Measurements from ENCODE around the gene SLC17A2. TPM values are rescaled to one million over a fixed set of nuclear protein-coding genes. Genes with fewer than 3 reads are reported as not detected.

SLC17A2 gene
- total and polyA plus RNA-seq, 2 experiments from 2014 or later, result not detected

- H3K79me2 ChIP-seq (replicated peaks; ENCODE audit: insufficient read depth), result no peaks in the 10 kb centered on the region
- Mint-ChIP-seq H3K9me3 (no peaks in the 10 kb centered on the region), H3K4me1 (no peaks in the 10 kb centered on the region), H3K4me3 (no peak overlapping the region), H3K27ac (no peak overlapping the region), H3K36me3 (ENCODE audit: low read depth) (no peaks in the 10 kb centered on the region), H3K27me3 (ENCODE audit: insufficient read depth, low read depth, poor library complexity) (no peaks in the 10 kb centered on the region)
- no peaks in the 10 kb centered on the region for H3K36me3 ChIP-seq (ENCODE audit: insufficient read depth)
- DNase-seq (ENCODE audit: low spot score) (no peak), ATAC-seq (no peak)
- H3K27ac ChIP-seq (ENCODE audit: low read depth), result no peak overlapping the region
- no peak overlapping the region for H3K4me2 ChIP-seq
- H3K4me3 ChIP-seq, result no peak overlapping the region
- no peaks in the 10 kb centered on the region for H4K20me1 ChIP-seq (replicated peaks; ENCODE audit: insufficient read depth)
- H3F3A ChIP-seq (replicated peaks; ENCODE audit: low read depth), result no peaks in the 10 kb centered on the region
- no peaks in the 10 kb centered on the region for H3K9me2 ChIP-seq (ENCODE audit: insufficient read depth)
- TF ChIP-seq ZNF331 (CRISPR knock-in tag; IDR thresholded peaks at IDR 0.05; ENCODE audit: low read depth), result no peak
- TF ChIP-seq NANOG (IDR thresholded peaks at IDR 0.05; ENCODE audit: borderline replicate concordance), result no peak
- TF ChIP-seq POLR2AphosphoS5 (IDR thresholded peaks at IDR 0.05; ENCODE audit: low read depth), result no peak
- TF ChIP-seq ZNF462 (CRISPR knock-in tag; IDR thresholded peaks at IDR 0.05), result no peak
- no peaks in the 10 kb centered on the region for H3K27me3 ChIP-seq (ENCODE audit: insufficient read depth)
- no peaks in the 10 kb centered on the region for H3K4me1 ChIP-seq (ENCODE audit: insufficient read depth)
- H2AFZ ChIP-seq, result no peak overlapping the region
Observed at GRCh38 chr6:25875563-25875905, 55.0 kb downstream of the SLC17A2 start.

- Histone ChIP-seq H3K4me3 (no peak overlapping the region), H3K27me3 (ENCODE audit: insufficient read depth) (no peaks in the 10 kb centered on the region), H3K9me2 (ENCODE audit: insufficient read depth) (no peaks in the 10 kb centered on the region), H3K27ac (ENCODE audit: low read depth) (no peak overlapping the region), H3F3A (replicated peaks; ENCODE audit: low read depth) (no peaks in the 10 kb centered on the region), H4K20me1 (replicated peaks; ENCODE audit: insufficient read depth) (no peaks in the 10 kb centered on the region), H2AFZ (no peak overlapping the region), H3K79me2 (replicated peaks; ENCODE audit: insufficient read depth) (no peaks in the 10 kb centered on the region), H3K36me3 (ENCODE audit: insufficient read depth) (no peaks in the 10 kb centered on the region), H3K4me1 (ENCODE audit: insufficient read depth) (no peaks in the 10 kb centered on the region), H3K4me2 (no peak overlapping the region)
- no peak overlapping the region for H3K27ac Mint-ChIP-seq
- H3K27me3 Mint-ChIP-seq (ENCODE audit: insufficient read depth, low read depth, poor library complexity), result no peaks in the 10 kb centered on the region
- H3K36me3 Mint-ChIP-seq (ENCODE audit: low read depth), result no peaks in the 10 kb centered on the region
- no peaks in the 10 kb centered on the region for H3K4me1 Mint-ChIP-seq
- DNase-seq (ENCODE audit: low spot score) (no peak), ATAC-seq (no peak)
- no peaks in the 10 kb centered on the region for H3K9me3 Mint-ChIP-seq
- no peak overlapping the region for H3K4me3 Mint-ChIP-seq
- TF ChIP-seq EZH2phosphoT487 (IDR thresholded peaks at IDR 0.05; ENCODE audit: unreplicated experiment) (no peak), ZNF114 (CRISPR knock-in tag; IDR thresholded peaks at IDR 0.05) (no peak), REST (IDR thresholded peaks at IDR 0.05; ENCODE audit: unreplicated experiment) (no peak), NANOG (IDR thresholded peaks at IDR 0.05; ENCODE audit: borderline replicate concordance) (no peak), EZH2 (IDR thresholded peaks at IDR 0.05; ENCODE audit: low read depth, unreplicated experiment) (no peak), JUNB (IDR thresholded peaks at IDR 0.05; ENCODE audit: unreplicated experiment) (no peak), ETS1 (IDR thresholded peaks at IDR 0.05) (no peak), ZNF331 (CRISPR knock-in tag; IDR thresholded peaks at IDR 0.05; ENCODE audit: low read depth) (no peak), CREB1 (CRISPR knock-in tag; IDR thresholded peaks at IDR 0.05; ENCODE audit: low read depth) (no peak)
Observed at GRCh38 chr6:25874822-25875562, 55.5 kb downstream of the SLC17A2 start.
